ENCODE measurements around the gene CACNA1G.

The CACNA1G gene

DNA sequence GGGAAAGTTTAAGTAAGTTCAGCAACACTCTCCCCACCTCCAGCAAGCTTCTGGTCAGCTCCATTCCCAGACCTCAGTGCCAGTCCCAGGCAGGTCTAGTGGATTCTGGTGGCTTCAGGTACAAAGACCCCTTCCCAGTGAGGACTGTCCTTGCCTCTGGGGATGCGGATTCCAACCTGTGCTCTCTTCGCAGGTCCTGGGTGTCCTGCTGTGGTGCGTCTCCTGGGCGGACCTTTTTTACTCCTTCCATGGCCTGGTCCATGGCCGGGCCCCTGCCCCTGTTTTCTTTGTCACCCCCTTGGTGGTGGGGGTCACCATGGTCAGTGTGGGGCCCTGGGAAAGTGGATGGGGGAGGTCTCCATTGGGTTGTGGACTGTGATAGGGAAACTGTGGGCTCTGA lies 96.0 kb downstream of the CACNA1G start:
- no peak for DNase-seq

DNA sequence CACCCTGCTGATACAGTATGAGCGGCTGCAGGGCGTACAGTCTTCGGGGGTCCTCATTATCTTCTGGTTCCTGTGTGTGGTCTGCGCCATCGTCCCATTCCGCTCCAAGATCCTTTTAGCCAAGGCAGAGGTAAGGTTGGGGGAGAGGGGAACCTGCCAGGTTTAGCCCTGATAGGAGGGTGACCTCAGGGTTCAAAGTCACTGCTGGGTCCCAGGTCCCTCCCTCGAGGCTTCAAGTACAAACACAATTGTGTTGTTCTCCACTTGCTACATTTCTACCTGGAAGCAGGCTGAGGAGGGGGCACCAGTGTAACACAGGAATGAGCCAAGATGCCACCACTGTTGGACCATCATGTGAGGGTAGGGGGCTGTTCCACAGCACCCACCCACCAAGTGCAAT lies 96.5 kb downstream of the CACNA1G start:
- no peak for DNase-seq

DNA sequence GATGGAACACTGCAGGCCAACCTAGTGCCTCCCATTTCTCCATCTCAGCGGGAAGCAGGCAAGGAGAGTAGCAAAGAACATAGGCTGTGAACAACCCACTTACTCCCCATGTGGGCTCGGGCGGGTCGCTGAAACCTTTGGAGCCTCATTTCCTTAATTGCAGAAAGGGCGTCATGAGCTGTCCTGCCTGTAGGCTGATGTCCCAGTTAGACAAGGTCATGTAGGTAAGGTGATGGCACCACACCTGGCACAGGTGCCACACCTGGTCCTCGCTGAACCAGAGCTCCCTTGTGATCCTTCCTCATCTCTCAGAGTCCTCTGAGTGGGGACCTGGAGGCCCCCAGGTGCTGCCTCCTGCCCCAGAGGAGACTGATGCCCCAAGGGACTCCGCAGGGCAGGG lies 97.1 kb downstream of the CACNA1G start:
- no peak for DNase-seq

DNA sequence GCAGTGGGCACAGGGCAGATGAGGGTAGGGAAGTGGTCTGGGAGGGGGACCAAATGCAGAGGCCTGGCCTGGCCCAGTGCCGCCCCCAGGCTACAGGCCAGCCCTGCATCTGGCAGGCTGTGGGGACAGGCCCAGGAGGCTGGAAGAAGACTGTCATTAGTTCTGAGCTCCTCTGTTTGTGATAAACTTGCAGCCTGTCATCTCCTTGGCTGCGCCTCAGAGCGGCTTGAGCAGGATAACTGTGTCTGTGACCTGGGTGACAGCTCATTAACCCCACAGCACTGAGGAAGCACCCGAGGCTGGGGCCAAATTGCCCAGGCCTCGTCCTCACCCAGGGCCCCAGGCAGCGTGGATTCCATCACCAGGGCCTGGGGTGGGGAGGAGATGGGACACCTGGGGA lies 98.1 kb downstream of the CACNA1G start:
- no peak for DNase-seq

- no peak for DNase-seq
Observed at GRCh38 chr17:50659179-50659578, 98.7 kb downstream of the CACNA1G start.

DNA sequence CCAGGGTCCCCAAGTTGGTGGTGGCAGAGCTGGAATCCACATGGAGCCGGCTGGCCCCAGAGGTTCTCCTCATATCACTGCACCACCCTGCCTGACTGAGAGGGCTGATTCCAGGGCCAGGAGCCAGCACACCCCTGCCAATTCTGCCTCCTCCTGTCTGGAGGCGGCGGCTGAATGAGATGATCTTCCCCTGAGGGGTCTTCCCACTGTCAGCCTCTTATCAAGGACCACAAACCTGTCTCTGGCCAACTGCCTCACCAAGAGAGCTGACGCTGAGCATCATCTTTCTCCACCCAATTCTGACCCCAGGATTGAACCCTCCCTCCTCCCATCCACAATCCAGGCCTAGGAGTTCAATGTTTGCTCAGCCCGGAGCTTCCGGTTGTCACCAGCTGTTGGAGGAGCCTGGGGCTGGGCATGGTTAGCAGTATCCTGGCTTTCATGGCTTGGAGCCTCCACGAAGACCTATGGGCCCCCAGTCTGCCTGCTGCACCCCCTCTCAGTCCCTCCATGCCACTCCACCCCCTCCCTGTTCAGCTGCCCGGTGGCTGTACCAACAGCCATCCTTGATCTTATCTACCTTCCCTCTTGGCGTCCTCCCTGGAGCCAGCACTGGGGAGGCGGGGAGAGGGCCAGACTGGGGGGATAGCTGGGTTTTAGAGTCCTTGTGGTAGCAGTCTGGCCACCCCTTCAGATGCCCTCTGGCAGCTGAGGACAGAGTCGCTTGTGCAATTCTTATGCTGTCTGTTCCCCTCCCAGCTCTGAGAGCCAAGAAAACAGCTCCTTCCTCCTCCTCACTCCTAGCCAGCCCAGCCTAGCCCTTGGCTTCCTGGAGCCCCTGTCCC lies 99.7 kb downstream of the CACNA1G start:
- DNase-seq: peak; percentile 47 to 51

GRCh38 chr17:50660887-50661345 lies 100.4 kb downstream of the CACNA1G start:
- peak; percentile 13 to 39 for DNase-seq

GRCh38 chr17:50661348-50661747 lies 100.8 kb downstream of the CACNA1G start:
- no peak for DNase-seq

GRCh38 chr17:50661795-50662391 lies 101.4 kb downstream of the CACNA1G start:
- peak; percentile 36 to 67 for DNase-seq

DNA sequence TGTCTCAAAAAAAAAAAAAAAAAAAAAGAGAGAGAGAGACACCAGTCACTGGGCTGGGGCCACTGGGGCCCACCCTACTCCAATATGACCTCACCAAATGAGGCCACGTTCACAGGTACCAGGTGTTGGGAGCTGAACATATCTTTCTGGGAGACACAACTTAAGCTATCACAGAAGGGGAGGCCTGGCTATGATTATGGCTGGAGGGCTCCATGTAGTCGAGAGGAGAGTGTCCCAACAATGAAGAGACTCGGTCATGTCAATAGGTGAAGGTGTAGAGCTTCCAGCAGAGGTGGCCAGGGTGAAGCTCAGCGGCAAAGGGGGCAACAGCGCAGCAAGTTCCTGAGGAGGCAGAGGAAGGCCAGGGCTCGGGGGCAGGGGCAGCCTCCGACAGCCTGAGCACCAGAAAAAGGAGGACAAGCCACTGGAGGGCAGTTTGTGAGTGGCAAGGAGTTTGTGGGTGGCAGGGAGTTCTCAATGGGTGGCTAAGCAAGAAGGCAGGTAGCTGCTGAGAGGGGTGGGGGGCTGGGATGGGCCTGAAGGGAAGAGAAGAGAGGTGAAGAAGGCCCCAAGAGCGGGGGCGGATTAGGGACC lies 102.2 kb downstream of the CACNA1G start:
- DNase-seq: no peak

- no peak for DNase-seq
Observed at GRCh38 chr17:50663812-50664374, 103.4 kb downstream of the CACNA1G start.

GRCh38 chr17:50664788-50665458 lies 104.4 kb downstream of the CACNA1G start:
- no peak for DNase-seq

GRCh38 chr17:50665838-50666237 lies 105.3 kb downstream of the CACNA1G start:
- no peak for DNase-seq

DNA sequence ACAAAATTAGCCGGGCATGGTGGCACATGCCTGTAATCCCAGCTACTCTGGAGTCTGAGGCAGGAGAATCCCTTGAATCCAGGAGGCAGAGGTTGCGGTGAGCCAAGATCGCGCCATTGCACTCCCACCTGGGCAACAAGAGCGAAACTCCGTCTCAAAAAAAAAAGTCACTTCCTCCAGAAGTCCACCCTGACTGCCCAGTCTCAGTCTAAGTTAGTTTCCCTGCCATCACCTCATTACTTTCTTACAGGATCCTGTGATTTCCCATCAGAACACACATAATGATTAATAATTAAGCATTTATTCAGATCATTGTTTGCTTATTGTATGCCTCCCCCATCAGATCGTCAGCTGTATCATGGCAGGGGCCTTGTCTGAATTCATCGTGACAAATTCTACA lies 105.8 kb downstream of the CACNA1G start:
- DNase-seq: no peak

DNA sequence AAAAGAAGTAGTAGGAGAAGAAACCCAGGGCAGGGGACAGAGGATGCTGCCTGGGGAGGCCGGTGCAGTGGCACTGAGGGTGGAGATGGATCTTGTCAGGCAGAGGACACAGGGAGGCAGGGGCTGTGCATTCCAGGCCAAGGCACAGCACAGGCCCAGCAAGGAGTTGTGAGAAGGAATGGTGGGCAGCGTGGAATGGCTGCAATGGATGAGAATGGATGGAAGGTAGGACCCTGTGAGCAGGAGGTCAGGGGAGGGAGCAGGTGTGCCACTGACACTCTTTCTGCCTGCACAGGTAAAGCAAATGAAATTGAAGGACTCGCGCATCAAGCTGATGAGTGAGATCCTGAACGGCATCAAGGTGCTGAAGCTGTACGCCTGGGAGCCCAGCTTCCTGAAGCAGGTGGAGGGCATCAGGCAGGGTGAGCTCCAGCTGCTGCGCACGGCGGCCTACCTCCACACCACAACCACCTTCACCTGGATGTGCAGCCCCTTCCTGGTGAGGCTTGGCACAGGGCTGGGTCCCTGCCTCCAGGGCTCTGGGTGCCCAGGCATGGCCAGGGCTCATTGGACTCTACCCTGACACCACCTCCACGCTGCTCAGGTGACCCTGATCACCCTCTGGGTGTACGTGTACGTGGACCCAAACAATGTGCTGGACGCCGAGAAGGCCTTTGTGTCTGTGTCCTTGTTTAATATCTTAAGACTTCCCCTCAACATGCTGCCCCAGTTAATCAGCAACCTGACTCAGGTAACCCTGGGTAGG lies 106.9 kb downstream of the CACNA1G start:
- DNase-seq: no peak

GRCh38 chr17:50668025-50668837 lies 107.7 kb downstream of the CACNA1G start:
- no peak for DNase-seq

DNA sequence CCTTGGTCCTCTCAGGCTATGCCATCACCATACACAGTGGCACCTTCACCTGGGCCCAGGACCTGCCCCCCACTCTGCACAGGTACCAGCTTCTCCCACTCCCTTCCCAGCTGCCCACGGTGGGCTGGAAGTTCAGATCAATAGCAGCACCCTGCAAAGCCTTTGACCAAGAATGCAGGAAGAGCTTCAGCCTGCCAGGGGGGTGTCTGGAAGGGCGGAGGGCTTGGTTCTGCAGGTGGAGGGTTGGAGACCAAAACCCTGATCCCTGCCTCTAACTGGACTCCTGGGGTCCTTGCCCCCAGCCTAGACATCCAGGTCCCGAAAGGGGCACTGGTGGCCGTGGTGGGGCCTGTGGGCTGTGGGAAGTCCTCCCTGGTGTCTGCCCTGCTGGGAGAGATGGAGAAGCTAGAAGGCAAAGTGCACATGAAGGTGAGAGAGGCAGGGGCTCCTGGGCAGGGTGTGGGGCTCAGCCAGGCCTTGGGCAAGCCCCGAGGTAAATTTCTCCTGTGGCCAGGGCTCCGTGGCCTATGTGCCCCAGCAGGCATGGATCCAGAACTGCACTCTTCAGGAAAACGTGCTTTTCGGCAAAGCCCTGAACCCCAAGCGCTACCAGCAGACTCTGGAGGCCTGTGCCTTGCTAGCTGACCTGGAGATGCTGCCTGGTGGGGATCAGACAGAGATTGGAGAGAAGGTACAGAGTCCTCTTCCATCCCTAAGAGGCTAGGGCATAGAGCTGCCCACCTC lies 108.5 kb downstream of the CACNA1G start:
- no peak for DNase-seq

GRCh38 chr17:50672071-50672470 lies 111.6 kb downstream of the CACNA1G start:
- no peak for DNase-seq

DNA sequence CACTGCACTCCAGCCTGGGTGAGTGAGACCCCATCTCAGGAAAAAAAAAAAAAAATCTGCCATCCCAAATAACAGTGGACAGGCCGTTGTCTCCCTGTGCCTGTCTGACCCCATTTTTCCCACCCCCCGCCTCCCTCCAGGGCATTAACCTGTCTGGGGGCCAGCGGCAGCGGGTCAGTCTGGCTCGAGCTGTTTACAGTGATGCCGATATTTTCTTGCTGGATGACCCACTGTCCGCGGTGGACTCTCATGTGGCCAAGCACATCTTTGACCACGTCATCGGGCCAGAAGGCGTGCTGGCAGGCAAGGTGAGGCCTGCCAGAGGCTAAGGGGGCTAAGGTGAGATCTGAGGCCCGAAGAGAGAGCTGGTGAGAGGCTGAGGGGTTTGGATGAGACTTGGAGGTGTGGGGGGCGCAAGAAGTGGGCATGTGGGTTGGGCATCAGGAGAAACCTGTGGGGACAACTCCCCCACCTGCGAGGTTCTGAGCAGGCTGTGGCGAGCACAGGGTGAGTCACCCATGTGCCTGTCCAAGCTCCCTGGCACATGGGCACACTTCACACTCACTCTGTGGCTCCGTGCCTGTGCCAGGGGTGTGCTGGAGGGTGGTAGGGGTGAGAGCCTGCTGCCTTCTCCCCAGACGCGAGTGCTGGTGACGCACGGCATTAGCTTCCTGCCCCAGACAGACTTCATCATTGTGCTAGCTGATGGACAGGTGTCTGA lies 112.5 kb downstream of the CACNA1G start:
- no peak for DNase-seq

DNA sequence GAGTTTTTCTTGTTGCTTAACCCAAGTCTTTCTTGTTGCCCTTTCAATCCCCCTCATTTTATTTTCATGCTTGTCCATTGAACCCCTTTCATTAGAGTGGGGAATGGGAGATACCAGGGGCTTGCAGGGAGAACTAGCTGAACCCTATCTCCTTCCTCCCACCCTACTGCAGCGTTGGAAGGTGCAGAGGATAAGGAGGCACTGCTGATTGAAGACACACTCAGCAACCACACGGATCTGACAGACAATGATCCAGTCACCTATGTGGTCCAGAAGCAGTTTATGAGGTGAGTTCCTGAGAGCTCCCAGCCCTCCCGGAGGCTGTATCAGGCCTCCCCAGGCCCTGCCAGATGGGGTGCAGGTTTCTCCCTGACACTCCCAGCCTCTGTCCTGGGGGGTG lies 114.7 kb downstream of the CACNA1G start:
- DNase-seq: no peak

Data from inflammatory macrophage (primary cell).